ENCODE measurements around the gene GEMIN5. TPM values are rescaled to one million over a fixed set of nuclear protein-coding genes. Genes with fewer than 3 reads are reported as not detected.

Gene GEMIN5
- total and polyA plus RNA-seq, 2 of the 13 experiments (the other 11 are each of a cell fraction or from before 2014, with no cell fraction given), result 6.6 to 28.6 TPM

GRCh38 chr5:154901913-154902312 is 36.1 kb downstream of the GEMIN5 start (continued):
- TF ChIP-seq NFE2L1 (CRISPR knock-in tag; IDR thresholded peaks at IDR 0.05; ENCODE audit: borderline replicate concordance) (no peak), KDM5B (CRISPR knock-in tag; IDR thresholded peaks at IDR 0.05; ENCODE audit: borderline replicate concordance) (no peak), ZNF12 (CRISPR knock-in tag; IDR thresholded peaks at IDR 0.05) (no peak), ZNF639 (CRISPR knock-in tag; conservative IDR thresholded peaks at IDR 0.05) (no peak), PTBP1 (IDR thresholded peaks at IDR 0.05; ENCODE audit: low read depth, low read length, poor library complexity, severe bottlenecking) (no peak), ZNF296 (CRISPR knock-in tag; conservative IDR thresholded peaks at IDR 0.05) (no peak)

- Histone ChIP-seq H3K79me2 (ENCODE audit: insufficient read depth, low read length) (no peaks in the 10 kb centered on the region), H3K4me3 (replicated peaks in 1 of 3; ENCODE audit: insufficient read depth in 1 of 3, low read depth in 2 of 3, low read length in 3 of 3) (no peak overlapping the region), H3K4me1 (ENCODE audit: insufficient read depth, low read length) (no peaks in the 10 kb centered on the region), H3K4me2 (ENCODE audit: low read depth, low read length) (no peak overlapping the region), H4K20me1 (ENCODE audit: insufficient read depth, low read length) (no peaks in the 10 kb centered on the region), H3K36me3 (replicated peaks in 1 of 2; ENCODE audit: control insufficient read depth in 1 of 2, insufficient read depth in 2 of 2, low read length in 2 of 2) (peaks cover 28 to 89% of the 10 kb centered on the region in 2 experiments), H2AFZ (ENCODE audit: low read length) (no peak overlapping the region), H3K27me3 (ENCODE audit: control insufficient read depth in 1 of 2, insufficient read depth in 2 of 2, low read length in 2 of 2) (no peaks in the 10 kb centered on the region), H3K9me3 (ENCODE audit: low read length) (no peaks in the 10 kb centered on the region), H3K9ac (ENCODE audit: insufficient read depth, low read depth, low read length) (no peak overlapping the region), H3K27ac (ENCODE audit: extremely low read length, insufficient read depth, low read length) (no peak overlapping the region)
- TF ChIP-seq MAFF (IDR thresholded peaks at IDR 0.05; ENCODE audit: low read depth, low read length) (no peak), GLMP (CRISPR knock-in tag; IDR thresholded peaks at IDR 0.05; ENCODE audit: borderline replicate concordance) (no peak), ZNF761 (CRISPR knock-in tag; conservative IDR thresholded peaks at IDR 0.05) (no peak), FOSL2 (CRISPR knock-in tag; IDR thresholded peaks at IDR 0.05) (no peak), ZNF773 (CRISPR knock-in tag; IDR thresholded peaks at IDR 0.05; ENCODE audit: borderline replicate concordance) (no peak), DPF2 (CRISPR knock-in tag; IDR thresholded peaks at IDR 0.05; ENCODE audit: borderline replicate concordance, low read depth) (no peak), CBFB (CRISPR knock-in tag; IDR thresholded peaks at IDR 0.05) (no peak)
- FAIRE-seq (no peak), DNase-seq (ENCODE audit: low spot score) (no peak), ATAC-seq (no peak)
- ChIA-PET CTCF (ENCODE audit: low intra/inter-chr PET ratio, low total read pairs) (no interaction called here), POLR2A (no interaction called here)
- 98% methylated on average over 2 of the region's 2 CpGs for WGBS (ENCODE audit: low lambda C conversion rate)
- BruUV-seq (replicated peaks), result no TSS peak
- in situ Hi-C loops (cut with HindIII; ENCODE audit: extremely low pct_ligation_motif_present, low pct_unique_long_range_greater_than_20kb) (no loop called here), intact Hi-C loops (cut with micrococcal nuclease; ENCODE audit: unreplicated experiment) (no loop called here)
Measured at GRCh38 chr5:154901276-154901675, 36.7 kb downstream of the GEMIN5 start.

All from HepG2 (cell line).